Adipocyte (in vitro differentiated cells): ENCODE measurements around the gene ZBTB38.
A peak's percentile ranks its signal among the peaks of the same experiment; 100 is the strongest.

Experiments used
- DNase-seq: peaks from one replicate; pipeline ENCODE4 v3.0.0-alpha.2; 2015; ENCODE audit warnings: low read depth
- H3K27me3 ChIP-seq: replicated peaks from 2 replicates; pipeline ENCODE4 v1.7.0; 2013; ENCODE audit warnings: mild to moderate bottlenecking, low read length, moderate library complexity; ENCODE audit not compliant: control insufficient read depth, insufficient read depth
- H3K36me3 ChIP-seq: 2 replicates; pipeline ENCODE4 v1.7.0; 2013; ENCODE audit warnings: low read length, mild to moderate bottlenecking, moderate library complexity; ENCODE audit not compliant: control insufficient read depth, insufficient read depth, severe bottlenecking
- H3K4me1 ChIP-seq: 2 replicates; pipeline ENCODE4 v1.7.0; 2013; ENCODE audit warnings: mild to moderate bottlenecking, low read length, moderate library complexity; ENCODE audit not compliant: control insufficient read depth, insufficient read depth
- H3K4me3 ChIP-seq: 2 replicates; pipeline ENCODE4 v1.7.0; 2013; ENCODE audit warnings: mild to moderate bottlenecking, low read length, moderate library complexity
- H3K9ac ChIP-seq: 2 replicates; pipeline ENCODE4 v1.7.0; 2013; ENCODE audit warnings: mild to moderate bottlenecking, low read length, moderate library complexity
- H3K9me3 ChIP-seq: 2 replicates; pipeline ENCODE4 v1.7.0; 2013; ENCODE audit warnings: mild to moderate bottlenecking, low read length, moderate library complexity; ENCODE audit not compliant: control insufficient read depth

ZBTB38 gene

DNA sequence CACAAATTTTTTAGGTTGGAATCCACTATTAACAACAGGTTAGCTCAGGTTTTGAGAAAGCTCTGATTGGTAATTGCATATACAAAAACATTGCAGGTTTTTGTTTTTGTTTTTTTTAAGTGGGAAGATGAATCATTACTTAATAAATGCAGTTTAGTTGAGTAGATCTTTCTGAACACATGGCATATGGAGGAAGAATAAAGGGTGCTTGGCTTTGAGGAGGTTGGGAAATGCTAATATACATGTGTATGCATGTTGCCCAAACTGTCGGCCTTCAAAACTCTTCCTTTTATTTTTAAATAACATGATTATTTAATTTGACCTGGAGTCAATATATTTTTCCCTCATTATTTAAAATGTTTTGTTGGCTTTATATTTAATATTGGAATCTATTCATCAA, 32.8 kb downstream of the ZBTB38 start:
- Histone ChIP-seq H3K4me1 (peaks cover 51% of the 10 kb centered on the region), H3K4me3 (no peak overlapping the region), H3K9ac (peak overlapping the region; percentile 93), H3K36me3 (peaks cover 39% of the 10 kb centered on the region), H3K27me3 (no peaks in the 10 kb centered on the region), H3K9me3 (peaks cover 9% of the 10 kb centered on the region)
- DNase-seq: peak; percentile 20

DNA sequence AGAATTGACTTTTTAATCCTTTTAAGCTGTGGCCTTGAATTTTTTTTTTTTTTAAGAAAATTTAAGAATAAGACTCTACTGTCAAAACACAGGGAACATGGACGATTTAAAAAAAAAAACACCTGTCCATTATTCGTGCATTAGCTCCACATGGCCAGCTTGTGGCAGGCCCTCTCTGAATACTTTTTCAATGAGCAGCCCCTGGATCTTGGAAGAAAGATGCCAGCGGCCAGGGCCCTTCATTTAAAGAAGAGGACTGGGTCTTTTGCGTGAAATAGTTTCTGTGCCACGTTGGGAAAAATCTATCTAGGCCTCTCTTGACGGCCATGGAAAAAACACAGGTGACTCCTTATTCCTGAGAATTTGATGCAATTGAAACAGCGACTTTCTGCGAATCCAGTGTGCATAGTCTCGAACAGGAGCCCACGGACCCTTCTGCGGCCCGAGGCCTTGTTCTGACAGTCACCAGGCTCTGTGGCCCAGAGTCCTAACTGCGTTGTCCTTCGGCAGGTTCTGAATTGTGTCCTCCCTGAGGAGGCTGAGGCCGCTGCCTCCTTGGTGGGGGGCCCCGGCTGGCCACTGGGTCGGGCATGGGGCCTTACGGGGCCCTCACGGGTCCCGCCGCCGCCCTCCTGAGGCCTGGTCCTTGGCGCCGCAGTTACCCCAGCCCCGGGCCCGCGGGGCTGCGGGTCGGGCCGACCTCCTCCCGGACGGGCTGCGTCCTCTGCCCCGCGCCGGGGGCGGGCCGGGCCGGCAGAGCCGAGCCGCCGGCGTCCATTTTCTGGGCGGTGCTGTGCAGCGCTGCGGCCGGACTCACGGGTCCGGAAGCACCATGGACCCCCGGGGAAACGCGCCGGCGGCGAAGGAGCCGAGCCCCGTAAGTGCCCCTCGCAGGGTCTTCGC, 33.5 kb downstream of the ZBTB38 start:
- peak overlapping the region; percentile 93 for H3K9ac ChIP-seq
- peak overlapping the region; percentile 88 for H3K4me3 ChIP-seq
- peaks cover 33% of the 10 kb centered on the region for H3K36me3 ChIP-seq
- H3K4me1 ChIP-seq: peaks cover 58% of the 10 kb centered on the region
- H3K27me3 ChIP-seq: no peaks in the 10 kb centered on the region
- peaks cover 2% of the 10 kb centered on the region for H3K9me3 ChIP-seq
- DNase-seq: peak; percentile 62

DNA sequence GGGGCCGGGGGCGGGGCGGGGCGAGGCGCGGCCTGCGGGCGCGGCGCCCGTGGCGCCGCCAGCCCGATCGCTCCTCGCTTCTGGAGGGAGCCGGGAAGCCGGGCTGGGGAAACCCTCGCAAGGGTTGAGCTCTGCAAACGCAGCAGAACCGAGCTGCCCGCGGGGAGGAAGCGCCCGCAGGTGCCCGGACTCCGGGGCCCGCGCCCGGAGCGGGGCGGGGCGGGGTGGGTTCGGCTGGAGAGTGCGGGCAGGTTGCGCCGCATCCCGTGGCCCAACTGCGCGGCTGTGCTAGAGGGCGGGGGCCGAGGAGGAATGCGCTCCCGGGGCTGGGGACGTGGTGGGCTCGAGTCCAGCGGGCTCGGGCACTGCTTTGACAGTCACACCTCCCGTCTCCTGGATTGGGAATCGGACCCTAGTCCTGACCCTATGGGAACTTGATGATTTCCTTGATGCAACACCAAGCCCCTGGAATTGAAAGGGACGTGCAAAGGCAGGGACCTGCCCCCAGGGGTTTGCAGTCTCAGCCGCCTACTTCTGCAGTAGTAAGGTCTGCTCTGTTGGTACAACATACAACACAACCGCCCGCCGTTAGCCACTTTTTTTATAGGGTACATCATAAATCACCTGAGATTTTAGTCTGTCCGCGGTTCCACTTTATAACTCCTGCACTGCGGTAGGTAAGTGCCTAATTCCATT, 34.3 kb downstream of the ZBTB38 start:
- Histone ChIP-seq H3K27me3 (no peaks in the 10 kb centered on the region), H3K4me3 (peak overlapping the region; percentile 88), H3K9ac (peak overlapping the region; percentile 93), H3K9me3 (no peaks in the 10 kb centered on the region), H3K4me1 (peaks cover 66% of the 10 kb centered on the region), H3K36me3 (peaks cover 27% of the 10 kb centered on the region)
- peak; percentile 80 for DNase-seq

- Histone ChIP-seq H3K9ac (peak overlapping the region; percentile 93), H3K27me3 (no peaks in the 10 kb centered on the region), H3K36me3 (peaks cover 32% of the 10 kb centered on the region), H3K9me3 (no peaks in the 10 kb centered on the region), H3K4me3 (peak overlapping the region; percentile 88), H3K4me1 (peaks cover 70% of the 10 kb centered on the region)
- DNase-seq: peak; percentile 22
Observed at GRCh38 chr3:141403576-141403975, 35.3 kb downstream of the ZBTB38 start.

DNA sequence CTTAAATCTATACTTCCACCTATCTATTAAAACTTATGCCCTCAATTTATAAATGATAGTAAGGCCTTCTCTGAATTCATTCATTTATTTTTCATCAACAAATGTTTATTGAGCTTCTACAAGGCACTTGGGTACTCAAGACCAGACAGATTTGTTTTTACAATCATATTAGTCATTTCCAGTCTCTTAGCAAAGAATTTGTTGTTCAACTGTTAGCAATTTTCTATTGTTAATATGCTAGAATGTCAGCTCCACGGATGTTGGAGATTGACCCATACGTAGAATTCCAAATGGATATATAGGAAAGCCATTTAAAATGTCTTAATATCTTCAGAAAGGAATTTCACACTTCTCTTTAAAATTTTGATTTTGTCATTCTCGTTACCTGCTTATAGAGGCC, 36.7 kb downstream of the ZBTB38 start:
- peaks cover 35% of the 10 kb centered on the region for H3K36me3 ChIP-seq
- H3K9ac ChIP-seq: no peak overlapping the region
- DNase-seq: peak; percentile 66
- H3K9me3 ChIP-seq: no peaks in the 10 kb centered on the region
- H3K4me3 ChIP-seq: no peak overlapping the region
- peaks cover 73% of the 10 kb centered on the region for H3K4me1 ChIP-seq
- no peaks in the 10 kb centered on the region for H3K27me3 ChIP-seq

DNA sequence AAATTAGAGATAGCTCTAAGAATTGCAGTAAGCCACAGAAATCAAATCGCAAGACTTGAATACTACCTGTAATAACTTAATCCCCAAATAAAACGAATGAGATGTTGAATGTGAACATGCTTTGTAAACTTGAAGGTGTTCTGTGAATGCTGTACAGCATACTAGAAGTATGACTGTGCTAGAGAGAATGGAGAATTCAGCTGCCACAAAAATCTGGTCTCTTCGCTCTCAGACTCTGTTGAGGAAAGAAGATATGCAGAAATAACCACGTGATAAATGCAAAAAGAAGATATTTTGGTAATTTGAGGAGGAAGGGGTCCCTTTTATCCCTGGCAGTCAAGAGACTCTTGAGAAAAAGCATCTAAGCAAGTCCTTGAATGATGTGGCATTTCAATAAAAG, 37.3 kb downstream of the ZBTB38 start:
- Histone ChIP-seq H3K27me3 (no peaks in the 10 kb centered on the region), H3K4me1 (peaks cover 73% of the 10 kb centered on the region), H3K9me3 (no peaks in the 10 kb centered on the region), H3K36me3 (peaks cover 35% of the 10 kb centered on the region), H3K4me3 (no peak overlapping the region), H3K9ac (no peak overlapping the region)
- peak; percentile 58 for DNase-seq

- no peaks in the 10 kb centered on the region for H3K27me3 ChIP-seq
- H3K4me1 ChIP-seq: peaks cover 75% of the 10 kb centered on the region
- no peak for DNase-seq
- H3K9ac ChIP-seq: peak overlapping the region; percentile 49
- H3K36me3 ChIP-seq: peaks cover 35% of the 10 kb centered on the region
- H3K4me3 ChIP-seq: no peak overlapping the region
- no peaks in the 10 kb centered on the region for H3K9me3 ChIP-seq
Observed at GRCh38 chr3:141406265-141406664, 38.0 kb downstream of the ZBTB38 start.

- H3K9ac ChIP-seq: peak overlapping the region; percentile 63
- no peaks in the 10 kb centered on the region for H3K9me3 ChIP-seq
- H3K36me3 ChIP-seq: peaks cover 35% of the 10 kb centered on the region
- peaks cover 77% of the 10 kb centered on the region for H3K4me1 ChIP-seq
- no peaks in the 10 kb centered on the region for H3K27me3 ChIP-seq
- DNase-seq: peak; percentile 99
- peak overlapping the region; percentile 35 for H3K4me3 ChIP-seq
Observed at GRCh38 chr3:141407047-141407446, 38.7 kb downstream of the ZBTB38 start.

GRCh38 chr3:141407825-141408224, 39.5 kb downstream of the ZBTB38 start:
- DNase-seq: peak; percentile 15
- H3K9me3 ChIP-seq: no peaks in the 10 kb centered on the region
- peak overlapping the region; percentile 63 for H3K9ac ChIP-seq
- peaks cover 35% of the 10 kb centered on the region for H3K36me3 ChIP-seq
- H3K4me1 ChIP-seq: peaks cover 84% of the 10 kb centered on the region
- peak overlapping the region; percentile 35 for H3K4me3 ChIP-seq
- H3K27me3 ChIP-seq: no peaks in the 10 kb centered on the region

- peaks cover 84% of the 10 kb centered on the region for H3K4me1 ChIP-seq
- peaks cover 39% of the 10 kb centered on the region for H3K36me3 ChIP-seq
- H3K4me3 ChIP-seq: no peak overlapping the region
- peak; percentile 10 for DNase-seq
- H3K9me3 ChIP-seq: no peaks in the 10 kb centered on the region
- no peaks in the 10 kb centered on the region for H3K27me3 ChIP-seq
- H3K9ac ChIP-seq: no peak overlapping the region
Observed at GRCh38 chr3:141408596-141408995, 40.3 kb downstream of the ZBTB38 start.

DNA sequence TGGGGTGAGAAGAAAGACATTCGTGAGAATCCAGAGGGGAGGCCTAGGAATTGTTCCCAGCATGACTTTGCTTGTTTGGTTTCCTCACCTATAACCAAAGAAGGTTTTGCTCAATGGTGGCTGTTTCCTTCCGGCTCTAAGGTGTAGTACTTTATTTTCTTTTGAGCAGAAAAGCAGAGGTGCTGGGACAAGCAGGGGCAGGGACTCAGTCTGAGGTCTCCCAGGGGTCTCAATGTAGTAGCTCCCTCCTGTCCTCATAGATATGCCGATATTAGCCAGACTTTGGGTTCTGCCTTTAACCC, 41.6 kb downstream of the ZBTB38 start:
- Histone ChIP-seq H3K9me3 (no peaks in the 10 kb centered on the region), H3K27me3 (no peaks in the 10 kb centered on the region), H3K4me1 (peaks cover 86% of the 10 kb centered on the region), H3K36me3 (peaks cover 40% of the 10 kb centered on the region), H3K9ac (peak overlapping the region; percentile 48), H3K4me3 (no peak overlapping the region)
- no peak for DNase-seq
